Nephron (organoid): ENCODE data around the gene PFKP.

ENCODE experiments used
- H3K27ac Mint-ChIP-seq, 3 experiments: 2 replicates each; pipeline ENCODE4 v1.8.0; 2020; ENCODE audit warnings: mixed read lengths in 3 of 3, mild to moderate bottlenecking in 2 of 3, moderate library complexity in 1 of 3
- H3K27me3 Mint-ChIP-seq: 2 replicates; pipeline ENCODE4 v1.8.0; 2021; ENCODE audit warnings: low read depth, mild to moderate bottlenecking, moderate library complexity, mixed read lengths
- H3K36me3 Mint-ChIP-seq: 2 replicates; pipeline ENCODE4 v1.8.0; 2020; ENCODE audit warnings: low read depth, mixed read lengths
- H3K4me1 Mint-ChIP-seq: 2 replicates; pipeline ENCODE4 v1.8.0; 2020; ENCODE audit warnings: mixed read lengths
- H3K4me3 Mint-ChIP-seq, 3 experiments: 2 replicates each; pipeline ENCODE4 v1.8.0; 2020; ENCODE audit warnings: mild to moderate bottlenecking in 3 of 3, mixed read lengths in 3 of 3, moderate library complexity in 2 of 3
- H3K9me3 Mint-ChIP-seq: 2 replicates; pipeline ENCODE4 v1.8.0; 2020; ENCODE audit warnings: mixed read lengths
- TF ChIP-seq, protein P1 (sequence below), 3 experiments: fragments of 200-600 bp; sonication (generic); IDR thresholded peaks; one replicate each; pipeline ENCODE4 v1.5.0; 2021; ENCODE audit warnings: antibody characterized with exemption in 3 of 3; ENCODE audit not compliant: unreplicated experiment in 3 of 3

Gene PFKP

DNA sequence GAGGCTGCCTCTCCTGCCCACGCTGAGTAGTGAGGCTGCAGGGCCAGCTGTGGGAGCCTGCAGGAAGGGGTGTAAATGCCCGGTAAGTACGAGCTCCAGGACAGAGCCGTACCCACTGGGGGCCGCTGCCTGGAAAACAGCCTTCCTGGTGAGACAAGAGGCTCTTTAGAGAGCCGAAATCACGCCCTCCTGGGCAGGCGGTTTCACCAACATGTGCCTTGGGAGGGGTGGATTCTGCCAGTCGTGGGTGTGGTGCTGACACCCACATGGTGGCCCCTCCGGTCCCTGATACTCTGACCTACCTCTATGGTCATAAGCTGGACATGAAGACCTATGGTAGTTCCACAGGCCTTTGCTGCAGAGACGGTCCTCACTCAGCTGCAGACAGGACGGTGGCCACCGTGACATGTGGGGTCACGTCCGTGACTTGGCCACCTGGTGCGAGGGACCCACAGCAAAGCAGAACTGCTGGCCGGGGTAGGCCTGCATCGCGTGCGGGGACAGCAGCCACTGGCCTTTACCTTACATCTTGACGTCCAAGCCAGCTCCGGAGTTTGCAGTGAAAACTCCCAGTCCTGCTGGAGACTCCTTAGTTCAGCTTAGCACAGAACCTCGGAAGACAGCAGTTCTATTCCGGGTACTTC lies 58.3 kb downstream of the PFKP start:
- peaks cover 11% of the 10 kb centered on the region for H3K36me3 Mint-ChIP-seq
- peaks cover 6% of the 10 kb centered on the region for H3K4me1 Mint-ChIP-seq
- TF ChIP-seq, protein P1, sequence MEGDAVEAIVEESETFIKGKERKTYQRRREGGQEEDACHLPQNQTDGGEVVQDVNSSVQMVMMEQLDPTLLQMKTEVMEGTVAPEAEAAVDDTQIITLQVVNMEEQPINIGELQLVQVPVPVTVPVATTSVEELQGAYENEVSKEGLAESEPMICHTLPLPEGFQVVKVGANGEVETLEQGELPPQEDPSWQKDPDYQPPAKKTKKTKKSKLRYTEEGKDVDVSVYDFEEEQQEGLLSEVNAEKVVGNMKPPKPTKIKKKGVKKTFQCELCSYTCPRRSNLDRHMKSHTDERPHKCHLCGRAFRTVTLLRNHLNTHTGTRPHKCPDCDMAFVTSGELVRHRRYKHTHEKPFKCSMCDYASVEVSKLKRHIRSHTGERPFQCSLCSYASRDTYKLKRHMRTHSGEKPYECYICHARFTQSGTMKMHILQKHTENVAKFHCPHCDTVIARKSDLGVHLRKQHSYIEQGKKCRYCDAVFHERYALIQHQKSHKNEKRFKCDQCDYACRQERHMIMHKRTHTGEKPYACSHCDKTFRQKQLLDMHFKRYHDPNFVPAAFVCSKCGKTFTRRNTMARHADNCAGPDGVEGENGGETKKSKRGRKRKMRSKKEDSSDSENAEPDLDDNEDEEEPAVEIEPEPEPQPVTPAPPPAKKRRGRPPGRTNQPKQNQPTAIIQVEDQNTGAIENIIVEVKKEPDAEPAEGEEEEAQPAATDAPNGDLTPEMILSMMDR (IDR thresholded peaks at IDR 0.05; ENCODE audit: unreplicated experiment in 3 of 3), result no peak
- peaks cover 7% of the 10 kb centered on the region for H3K27me3 Mint-ChIP-seq
- no peak overlapping the region for H3K4me3 Mint-ChIP-seq
- H3K9me3 Mint-ChIP-seq, result no peaks in the 10 kb centered on the region
- H3K27ac Mint-ChIP-seq, result no peak overlapping the region

- peaks cover 6% of the 10 kb centered on the region for H3K4me1 Mint-ChIP-seq
- peaks cover 7% of the 10 kb centered on the region for H3K27me3 Mint-ChIP-seq
- peaks cover 8% of the 10 kb centered on the region for H3K36me3 Mint-ChIP-seq
Observed at GRCh38 chr10:3126249-3126648, 58.9 kb downstream of the PFKP start.

DNA sequence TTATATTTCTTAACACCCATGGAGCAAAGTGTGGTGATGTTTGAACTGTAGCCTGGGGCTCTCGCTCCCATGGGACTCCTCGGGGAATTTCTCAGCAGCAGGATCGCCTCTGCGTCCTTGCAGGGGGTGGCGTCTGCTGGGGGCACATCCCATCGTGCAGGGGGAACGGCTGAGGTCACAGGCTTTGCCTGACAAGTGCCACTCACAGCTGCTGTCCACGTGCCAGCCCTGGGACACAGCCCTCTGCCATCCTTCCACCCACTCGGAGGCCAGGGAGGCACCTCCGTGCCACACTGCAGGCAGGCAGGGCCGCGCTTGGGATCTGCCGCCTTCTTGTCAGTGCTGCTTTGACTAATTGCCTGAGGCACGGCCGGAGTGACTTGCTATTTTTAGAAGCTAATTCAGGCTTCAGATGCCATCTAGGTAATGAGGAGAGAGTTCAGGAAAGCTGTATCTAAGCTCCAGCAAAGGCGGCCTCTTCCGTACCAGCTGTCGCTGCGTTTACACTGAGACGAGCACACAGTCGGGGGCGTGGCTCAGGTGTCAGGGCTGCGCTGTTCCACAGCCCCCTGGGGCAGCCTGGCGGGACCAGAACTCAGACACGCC lies 59.5 kb downstream of the PFKP start:
- H3K4me3 Mint-ChIP-seq, result no peak overlapping the region
- TF ChIP-seq, protein P1 (IDR thresholded peaks at IDR 0.05; ENCODE audit: unreplicated experiment in 3 of 3), result no peak
- peaks cover 7% of the 10 kb centered on the region for H3K27me3 Mint-ChIP-seq

More at GRCh38 chr10:3126249-3126648, 58.9 kb downstream of the PFKP start:
- TF ChIP-seq, protein P1 (IDR thresholded peaks at IDR 0.05; ENCODE audit: unreplicated experiment in 3 of 3), result no peak
- H3K9me3 Mint-ChIP-seq, result no peaks in the 10 kb centered on the region
- H3K4me3 Mint-ChIP-seq, result no peak overlapping the region
- no peak overlapping the region for H3K27ac Mint-ChIP-seq

DNA sequence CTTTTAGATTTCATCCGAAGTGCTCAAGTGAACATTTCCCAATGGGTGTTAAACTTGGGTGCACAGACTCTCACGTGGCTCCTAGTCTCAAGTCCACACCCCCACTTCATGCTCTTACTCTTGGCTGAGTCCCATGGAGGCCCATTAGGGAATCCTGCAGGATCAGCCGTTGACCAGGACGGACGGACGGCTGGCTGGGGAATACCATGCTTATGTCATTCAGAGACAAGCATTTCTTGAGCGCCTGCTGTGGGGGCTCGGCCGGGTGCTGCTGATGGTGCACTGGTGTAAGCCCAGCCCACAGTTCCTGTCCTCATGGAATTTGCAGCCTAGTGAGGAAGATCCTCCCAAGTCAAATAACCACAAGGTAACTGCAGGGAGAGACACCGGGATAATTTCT lies 60.6 kb downstream of the PFKP start:
- Mint-ChIP-seq H3K27ac (no peak overlapping the region), H3K27me3 (peaks cover 4% of the 10 kb centered on the region), H3K36me3 (peaks cover 21% of the 10 kb centered on the region), H3K4me1 (peaks cover 6% of the 10 kb centered on the region), H3K9me3 (no peaks in the 10 kb centered on the region), H3K4me3 (no peak overlapping the region)
- TF ChIP-seq, protein P1 (IDR thresholded peaks at IDR 0.05; ENCODE audit: unreplicated experiment in 3 of 3), result no peak

More for the DNA sequence above, 59.5 kb downstream of the PFKP start:
- Mint-ChIP-seq H3K27ac (no peak overlapping the region), H3K36me3 (peaks cover 10% of the 10 kb centered on the region), H3K4me1 (peaks cover 6% of the 10 kb centered on the region), H3K9me3 (no peaks in the 10 kb centered on the region)

GRCh38 chr10:3128379-3129130 lies 61.2 kb downstream of the PFKP start:
- Mint-ChIP-seq H3K4me1 (peaks cover 6% of the 10 kb centered on the region), H3K27ac (no peak overlapping the region), H3K27me3 (peaks cover 4% of the 10 kb centered on the region), H3K36me3 (peaks cover 24% of the 10 kb centered on the region), H3K4me3 (no peak overlapping the region), H3K9me3 (no peaks in the 10 kb centered on the region)
- TF ChIP-seq, protein P1 (IDR thresholded peaks at IDR 0.05; ENCODE audit: unreplicated experiment in 3 of 3), result no peak
